Coronary artery (tissue), 2 donors: Measurements from ENCODE around the gene EGR4.

Source experiments
- DNase-seq: peaks from one replicate; pipeline ENCODE4 v3.0.0-alpha.2; 2017; ENCODE audit warnings: low spot score
- H3K27ac ChIP-seq, 2 donors: fragments of 200-600 bp; sonication (generic); one replicate each; pipeline ENCODE4 v1.5.1; 2016 to 2019
- H3K4me3 ChIP-seq: fragments of 200-600 bp; sonication (generic); 2 replicates; pipeline ENCODE4 v1.5.1; 2016; ENCODE audit warnings: mild to moderate bottlenecking, moderate library complexity
- TF ChIP-seq, protein P1 (sequence below): fragments of 200-600 bp; sonication (generic); IDR thresholded peaks from one replicate; pipeline ENCODE4 v1.5.1; 2019; ENCODE audit warnings: antibody characterized with exemption

EGR4 gene

DNA sequence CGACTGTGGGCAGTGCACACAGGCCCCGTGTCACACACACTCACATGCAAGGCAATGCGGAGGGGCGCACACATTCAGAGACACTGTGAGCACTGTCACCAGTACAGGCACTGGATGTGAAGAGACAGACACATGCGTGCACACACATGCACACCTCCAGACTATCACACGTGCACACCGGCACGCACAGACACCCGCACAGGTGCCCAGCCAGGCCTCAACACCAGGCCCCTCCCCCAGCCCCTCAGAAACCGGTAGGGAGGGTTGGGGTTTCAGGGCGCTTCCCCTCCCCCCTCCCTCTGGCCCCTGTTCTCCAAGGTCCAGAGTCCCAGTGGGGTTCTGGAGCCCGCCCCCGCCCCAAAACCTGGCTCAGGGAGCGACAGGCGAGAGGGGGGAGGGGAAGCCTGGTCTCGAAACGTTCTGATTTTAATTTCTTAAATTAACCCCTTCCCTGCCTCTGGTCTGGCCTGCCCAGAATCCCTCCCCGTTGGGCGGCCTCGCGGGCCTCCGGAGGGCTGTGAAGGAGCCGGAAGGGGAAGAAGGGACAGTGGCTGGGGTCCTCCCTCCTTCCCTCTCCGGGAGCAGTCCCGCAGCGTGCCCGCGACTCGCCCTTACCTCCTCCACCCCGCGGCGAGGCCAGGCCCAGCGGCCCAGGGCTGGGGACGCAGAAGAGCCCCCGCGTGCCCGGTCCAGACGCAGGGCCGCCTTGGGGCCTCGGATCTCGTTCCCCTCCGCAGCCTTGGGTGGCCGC, 9.6 kb downstream of the EGR4 start:
- H3K27ac ChIP-seq: no peak overlapping the region

DNA sequence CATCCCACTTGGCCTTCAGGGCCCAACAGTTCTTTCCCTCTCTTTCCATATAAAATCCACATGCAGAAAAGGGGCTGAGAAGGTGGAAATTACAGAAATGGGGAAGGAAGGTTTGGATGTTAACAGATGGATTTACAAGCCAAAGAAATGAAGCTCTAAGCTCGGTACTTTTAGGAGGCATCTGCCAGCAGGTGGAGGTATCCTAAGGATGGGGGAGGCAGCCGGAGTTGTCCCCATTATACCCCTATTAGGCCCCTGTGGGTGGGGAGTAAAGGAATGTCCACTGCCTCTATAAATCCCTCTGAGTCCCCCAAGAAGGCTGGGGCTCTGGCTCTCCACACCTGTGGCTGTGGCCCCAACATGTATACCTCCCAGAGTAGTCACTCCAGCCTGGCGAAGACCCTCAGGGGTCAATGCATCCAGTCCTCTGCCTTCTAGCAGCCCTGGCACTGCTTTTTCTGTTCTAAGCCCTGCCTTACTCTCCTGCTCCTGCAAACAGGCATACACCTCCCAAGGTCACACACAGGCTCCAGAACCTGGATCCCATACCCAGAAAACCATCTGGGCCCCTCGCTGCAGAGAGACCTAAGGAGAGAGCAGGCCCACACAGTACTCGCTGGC, 10.3 kb downstream of the EGR4 start:
- H3K4me3 ChIP-seq: peak overlapping the region; percentile 73
- peak; percentile 63 for DNase-seq
- H3K27ac ChIP-seq: no peak overlapping the region
- TF ChIP-seq, protein P1, sequence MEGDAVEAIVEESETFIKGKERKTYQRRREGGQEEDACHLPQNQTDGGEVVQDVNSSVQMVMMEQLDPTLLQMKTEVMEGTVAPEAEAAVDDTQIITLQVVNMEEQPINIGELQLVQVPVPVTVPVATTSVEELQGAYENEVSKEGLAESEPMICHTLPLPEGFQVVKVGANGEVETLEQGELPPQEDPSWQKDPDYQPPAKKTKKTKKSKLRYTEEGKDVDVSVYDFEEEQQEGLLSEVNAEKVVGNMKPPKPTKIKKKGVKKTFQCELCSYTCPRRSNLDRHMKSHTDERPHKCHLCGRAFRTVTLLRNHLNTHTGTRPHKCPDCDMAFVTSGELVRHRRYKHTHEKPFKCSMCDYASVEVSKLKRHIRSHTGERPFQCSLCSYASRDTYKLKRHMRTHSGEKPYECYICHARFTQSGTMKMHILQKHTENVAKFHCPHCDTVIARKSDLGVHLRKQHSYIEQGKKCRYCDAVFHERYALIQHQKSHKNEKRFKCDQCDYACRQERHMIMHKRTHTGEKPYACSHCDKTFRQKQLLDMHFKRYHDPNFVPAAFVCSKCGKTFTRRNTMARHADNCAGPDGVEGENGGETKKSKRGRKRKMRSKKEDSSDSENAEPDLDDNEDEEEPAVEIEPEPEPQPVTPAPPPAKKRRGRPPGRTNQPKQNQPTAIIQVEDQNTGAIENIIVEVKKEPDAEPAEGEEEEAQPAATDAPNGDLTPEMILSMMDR: no peak

More for the DNA sequence above, 9.6 kb downstream of the EGR4 start:
- H3K4me3 ChIP-seq: peak overlapping the region; percentile 73
- peak; percentile 55 for DNase-seq
- TF ChIP-seq, protein P1: no peak

DNA sequence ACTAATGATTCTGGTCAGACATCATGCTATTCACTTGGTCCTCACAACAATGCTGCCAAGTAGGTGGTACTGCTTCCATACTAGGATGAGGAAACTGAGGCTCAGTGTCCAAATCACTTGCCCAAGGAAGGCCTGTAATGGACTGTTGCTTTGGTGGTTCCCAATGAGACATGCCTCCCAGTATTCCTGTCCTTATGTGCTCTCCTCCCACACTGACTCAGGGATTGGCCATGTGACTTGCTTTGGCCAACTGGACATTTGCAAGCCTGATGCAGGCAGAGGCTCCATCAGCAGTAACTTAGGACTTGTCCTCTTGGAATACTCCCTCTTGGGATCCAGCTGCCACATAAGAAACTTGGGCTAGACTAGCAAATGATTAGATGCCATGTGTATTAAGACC, 12.1 kb downstream of the EGR4 start:
- DNase-seq: peak; percentile 12
- Histone ChIP-seq H3K27ac (no peak overlapping the region), H3K4me3 (no peak overlapping the region)
- TF ChIP-seq, protein P1: no peak

DNA sequence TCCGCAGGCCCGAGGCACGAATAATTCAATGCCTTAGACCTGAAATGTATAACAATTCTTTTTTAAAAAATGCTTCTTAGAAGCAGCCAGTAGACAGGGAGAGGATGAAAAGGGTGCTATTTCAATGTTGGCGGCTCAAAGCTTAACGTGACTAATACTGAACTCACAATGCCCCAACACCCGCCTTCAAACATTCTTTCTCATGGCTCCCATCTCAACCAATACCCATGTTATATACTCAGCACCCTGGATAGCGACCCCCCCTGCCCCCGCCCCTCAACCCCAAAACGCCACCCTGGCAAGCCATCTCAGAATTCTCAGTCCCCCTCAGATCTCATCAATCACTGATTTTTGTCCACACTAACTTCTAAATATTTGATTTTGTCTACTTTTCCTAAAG, 13.5 kb downstream of the EGR4 start:
- TF ChIP-seq, protein P1: no peak
- peak; percentile 11 for DNase-seq
- Histone ChIP-seq H3K27ac (no peak overlapping the region), H3K4me3 (no peak overlapping the region)

DNA sequence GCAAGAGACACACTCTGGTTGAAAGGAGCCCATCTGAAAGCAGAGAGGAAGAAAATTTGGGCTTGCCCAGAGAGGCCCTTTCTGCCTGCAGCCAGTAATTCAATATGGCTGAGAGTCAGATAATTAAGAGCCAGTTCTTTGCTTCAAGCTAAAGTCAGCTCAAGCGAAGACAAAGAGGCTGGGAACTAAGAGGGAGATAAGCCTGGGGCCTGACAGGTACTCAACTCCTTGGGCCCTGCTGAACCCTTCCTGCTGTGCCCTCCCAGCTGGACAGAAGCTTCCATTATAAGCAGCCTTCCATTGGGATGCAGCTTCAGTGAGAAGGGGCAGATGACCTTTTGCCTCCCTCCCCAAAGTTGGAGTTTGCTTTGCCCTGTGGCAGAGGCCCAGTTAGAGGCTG, 21.1 kb downstream of the EGR4 start:
- no peak for DNase-seq
- TF ChIP-seq, protein P1: no peak
- no peak overlapping the region for H3K27ac ChIP-seq
- no peak overlapping the region for H3K4me3 ChIP-seq

DNA sequence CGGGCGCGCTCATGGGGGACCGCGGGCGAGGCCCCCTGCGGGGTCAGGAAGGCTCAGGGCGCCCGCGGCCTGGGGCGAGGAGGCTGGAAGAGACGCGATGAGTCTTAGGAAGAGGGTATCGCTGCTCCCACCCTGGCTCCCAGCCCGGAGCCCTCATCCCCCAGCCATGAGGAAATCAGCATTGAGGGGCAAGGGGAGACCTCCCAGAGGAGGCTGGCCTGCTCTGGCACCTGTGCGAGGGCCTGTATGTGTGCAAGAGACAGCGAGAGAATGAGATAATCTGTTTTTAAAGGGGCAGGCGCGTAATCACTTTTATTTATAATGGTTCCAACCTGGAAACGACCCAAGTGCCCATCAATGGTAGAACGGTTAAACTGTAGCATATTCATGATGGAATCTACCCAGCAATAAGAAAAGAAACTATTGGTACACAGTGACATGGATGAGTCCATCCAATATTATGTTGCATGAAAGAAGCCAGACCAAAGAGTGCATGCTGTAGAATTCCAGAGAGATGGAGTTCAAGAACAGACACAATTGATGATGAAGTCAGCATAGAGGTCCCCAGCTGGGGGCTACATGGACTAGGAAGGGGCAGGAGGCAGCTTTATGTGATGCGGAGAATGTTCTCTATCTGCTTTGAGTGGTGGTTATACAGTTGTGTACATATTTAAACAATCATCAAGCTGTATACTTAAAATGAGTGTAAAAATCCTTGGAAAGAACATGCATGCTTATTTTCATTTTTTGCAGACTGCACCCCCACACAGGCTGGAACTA, 23.5 kb downstream of the EGR4 start:
- Histone ChIP-seq H3K27ac (no peak overlapping the region), H3K4me3 (peak overlapping the region; percentile 39)
- no peak for DNase-seq
- TF ChIP-seq, protein P1: no peak
